CD4-positive, alpha-beta T cell treated with Interleukin-10 for 1 hour (primary cell): ENCODE data around the gene TNIK.
"Not testable (repeated sequence)": the region's sequence is repeated elsewhere in the genome, so short reads cannot be mapped to it uniquely, and the experiment has no call there.

Experiments used
- DNase-seq: peaks from one replicate; pipeline ENCODE4 v3.0.0-alpha.2; 2020

TNIK gene

DNA sequence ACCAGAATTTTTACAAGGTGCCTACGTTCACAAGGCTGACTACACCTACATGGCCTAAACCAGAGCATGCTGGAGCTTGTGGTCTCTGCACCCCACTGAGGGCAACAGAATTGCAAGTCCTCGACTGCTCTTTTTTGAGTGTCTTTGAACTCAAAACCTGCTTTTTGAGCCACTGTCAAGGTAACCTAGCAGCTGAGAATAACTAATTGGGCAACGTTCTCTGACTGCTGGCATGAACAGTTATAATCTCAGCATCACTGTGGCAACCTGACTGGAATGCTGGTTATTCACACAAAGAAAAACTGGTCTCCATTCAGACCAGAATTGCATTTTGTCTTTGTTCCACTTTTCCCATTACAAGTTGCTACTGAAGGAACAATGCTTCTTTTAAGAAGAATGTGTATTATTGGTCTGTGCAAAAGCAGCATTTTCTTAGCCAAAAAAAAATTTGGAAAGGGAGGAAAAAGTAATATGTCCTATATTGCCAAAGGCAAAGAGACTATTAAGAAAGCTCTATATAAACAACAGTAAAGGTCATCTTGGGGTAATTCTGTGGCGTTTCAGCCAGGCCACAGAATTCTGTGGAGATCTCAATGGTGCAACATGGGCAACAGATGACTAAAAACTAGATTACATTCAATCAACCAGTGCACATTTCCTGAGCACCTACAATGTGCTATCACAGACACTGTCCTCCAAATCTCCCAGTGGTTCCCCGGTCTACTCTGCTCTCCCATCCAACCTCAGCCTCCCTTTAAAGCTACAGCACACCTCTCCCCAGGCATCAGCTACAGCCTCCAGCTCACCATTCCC lies 76.8 kb downstream of the TNIK start:
- DNase-seq, result no peak

DNA sequence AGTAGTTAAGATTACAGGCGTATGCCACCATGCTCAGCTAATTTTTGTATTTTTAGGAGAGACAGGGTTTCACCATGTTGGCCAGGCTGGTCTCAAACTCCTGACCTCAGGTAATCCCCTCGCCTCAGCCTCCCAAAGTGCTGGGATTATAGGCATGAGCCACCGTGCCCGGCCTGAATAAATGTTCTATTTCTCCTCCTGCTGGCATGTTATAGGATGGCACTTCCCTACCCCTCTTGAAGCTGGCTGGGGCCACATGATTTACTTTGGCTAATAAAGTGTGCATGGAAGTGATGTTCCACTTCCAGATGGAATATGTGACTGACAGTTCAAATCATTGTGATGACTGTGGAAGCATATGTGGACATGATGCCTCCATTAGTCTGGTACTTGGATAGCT lies 77.9 kb downstream of the TNIK start:
- not testable (repeated sequence) for DNase-seq

DNA sequence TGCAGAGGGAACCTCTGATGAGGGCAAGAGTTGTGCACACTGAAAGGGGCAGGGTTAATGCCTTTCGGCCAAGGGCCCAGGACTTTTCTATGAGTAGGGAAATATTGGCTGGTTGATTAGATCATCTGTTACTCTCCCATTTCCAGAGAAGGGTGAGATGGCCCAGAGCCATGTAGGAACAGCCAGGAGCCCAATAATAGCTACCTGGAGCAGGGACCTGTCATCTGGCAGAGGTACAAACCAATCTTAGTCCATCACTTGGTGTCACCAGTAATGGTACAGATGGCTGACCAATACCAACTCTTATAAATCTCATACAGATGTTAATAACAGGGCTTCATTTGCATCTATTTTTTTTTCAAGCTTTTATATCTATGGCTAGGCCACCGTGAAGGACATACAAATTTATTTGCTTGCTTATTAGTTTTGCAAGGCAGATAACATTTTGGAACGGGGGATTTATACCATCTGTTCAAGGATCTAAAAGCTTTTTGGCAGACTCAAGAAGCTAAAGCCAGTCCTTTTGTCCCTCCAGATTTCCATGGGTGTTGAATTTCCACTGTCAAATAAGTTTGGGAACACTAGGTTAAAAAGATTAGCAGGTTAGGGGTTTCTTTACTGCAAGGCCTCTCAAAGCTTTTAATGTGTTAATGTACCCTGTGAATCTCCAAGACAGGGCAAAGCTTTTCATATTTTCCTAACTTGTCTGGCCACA lies 79.3 kb downstream of the TNIK start:
- DNase-seq, result no peak

DNA sequence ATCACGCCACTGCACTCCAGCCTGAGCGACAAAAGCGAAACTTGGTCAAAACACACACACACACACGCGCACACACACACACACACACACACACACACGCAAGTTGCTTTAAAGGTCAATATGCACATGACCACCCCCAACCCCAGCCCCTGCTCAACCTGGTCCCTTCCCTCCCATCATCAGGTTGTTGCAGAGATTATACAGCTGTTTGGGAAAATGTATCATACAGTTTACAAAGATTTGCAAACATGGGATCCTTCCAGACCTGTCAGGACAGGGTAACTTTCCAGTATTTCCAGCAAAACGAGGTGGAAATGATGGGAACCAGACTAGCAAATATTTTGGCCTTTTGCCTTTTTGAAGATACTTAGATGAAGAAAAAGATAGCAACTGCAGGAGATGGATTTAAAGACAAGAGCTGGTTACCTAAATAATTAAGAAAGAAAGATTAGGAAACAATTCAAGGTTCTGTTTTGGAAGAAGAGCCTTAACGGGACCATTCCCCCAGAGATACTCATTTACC lies 80.2 kb downstream of the TNIK start:
- DNase-seq, result no peak

DNA sequence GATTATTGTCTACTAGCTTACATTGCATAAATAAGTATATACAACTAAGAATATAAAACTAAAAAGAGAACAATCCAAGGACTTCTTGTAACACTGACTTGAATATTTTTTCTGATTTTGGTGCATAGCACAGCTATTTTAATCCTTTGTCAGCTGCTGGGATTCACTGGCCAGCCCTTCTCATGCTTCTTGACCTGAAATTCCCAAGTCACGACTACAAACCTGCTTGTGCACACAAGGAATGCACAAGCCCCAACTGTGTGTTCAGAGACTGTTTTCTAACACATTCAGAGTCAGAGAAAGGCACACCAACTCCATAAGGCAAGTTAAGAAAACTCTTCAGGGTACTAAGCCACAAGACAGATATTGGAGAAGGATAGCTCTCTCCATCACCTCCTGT lies 80.9 kb downstream of the TNIK start:
- DNase-seq, result no peak

DNA sequence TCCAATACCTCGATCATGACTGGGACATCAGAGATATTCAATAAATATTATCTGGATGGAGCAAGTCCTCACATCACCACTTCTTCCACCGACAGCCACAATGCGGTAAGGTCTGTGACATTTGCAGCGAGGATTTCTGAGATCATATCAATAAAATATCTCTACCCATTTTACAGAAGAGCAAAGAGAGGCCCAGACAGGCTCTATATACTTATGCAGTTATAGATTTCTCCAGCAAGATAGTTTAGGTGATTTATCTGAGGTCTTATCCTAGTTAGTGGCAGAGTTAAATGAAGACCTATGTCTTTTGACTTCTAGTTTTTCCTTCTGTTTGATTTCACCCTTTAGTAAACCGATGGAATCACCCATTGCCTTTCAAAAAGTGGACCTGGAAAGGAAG lies 81.6 kb downstream of the TNIK start:
- no peak for DNase-seq

DNA sequence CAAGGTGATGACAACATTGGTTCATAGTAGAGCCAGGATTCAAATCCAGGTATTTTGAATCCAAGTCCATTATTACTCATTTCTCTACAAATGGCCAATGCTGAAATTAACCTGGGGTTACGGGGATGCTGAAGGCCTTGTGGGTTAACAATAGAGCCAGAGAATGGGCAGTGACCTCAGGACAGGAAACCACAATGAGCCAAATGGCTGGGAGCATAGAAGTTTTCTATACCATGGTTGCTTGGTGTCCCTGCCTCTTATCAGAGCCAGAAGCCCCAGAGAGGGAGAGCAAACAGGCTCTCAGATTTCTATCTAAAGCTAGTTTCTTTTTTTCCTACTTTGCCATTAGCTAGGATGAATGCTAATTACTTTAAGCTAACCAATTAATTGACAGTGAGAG lies 82.3 kb downstream of the TNIK start:
- DNase-seq, result no peak

DNA sequence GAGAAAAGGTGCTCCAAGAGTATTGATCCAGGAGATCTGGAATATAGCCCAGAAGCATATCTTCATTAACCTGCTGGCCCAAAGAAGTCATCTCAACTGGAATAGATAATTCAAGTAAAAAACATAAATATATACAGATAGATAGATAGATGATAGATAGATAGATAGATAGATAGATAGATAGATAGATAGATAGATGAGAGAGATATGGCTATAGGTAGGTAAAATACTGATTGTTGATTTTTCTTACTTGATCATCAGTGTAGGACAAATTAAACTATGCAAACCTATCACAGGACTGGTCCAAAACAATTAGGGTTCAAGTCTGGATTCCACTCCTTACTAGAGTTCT lies 83.6 kb downstream of the TNIK start:
- no peak for DNase-seq

DNA sequence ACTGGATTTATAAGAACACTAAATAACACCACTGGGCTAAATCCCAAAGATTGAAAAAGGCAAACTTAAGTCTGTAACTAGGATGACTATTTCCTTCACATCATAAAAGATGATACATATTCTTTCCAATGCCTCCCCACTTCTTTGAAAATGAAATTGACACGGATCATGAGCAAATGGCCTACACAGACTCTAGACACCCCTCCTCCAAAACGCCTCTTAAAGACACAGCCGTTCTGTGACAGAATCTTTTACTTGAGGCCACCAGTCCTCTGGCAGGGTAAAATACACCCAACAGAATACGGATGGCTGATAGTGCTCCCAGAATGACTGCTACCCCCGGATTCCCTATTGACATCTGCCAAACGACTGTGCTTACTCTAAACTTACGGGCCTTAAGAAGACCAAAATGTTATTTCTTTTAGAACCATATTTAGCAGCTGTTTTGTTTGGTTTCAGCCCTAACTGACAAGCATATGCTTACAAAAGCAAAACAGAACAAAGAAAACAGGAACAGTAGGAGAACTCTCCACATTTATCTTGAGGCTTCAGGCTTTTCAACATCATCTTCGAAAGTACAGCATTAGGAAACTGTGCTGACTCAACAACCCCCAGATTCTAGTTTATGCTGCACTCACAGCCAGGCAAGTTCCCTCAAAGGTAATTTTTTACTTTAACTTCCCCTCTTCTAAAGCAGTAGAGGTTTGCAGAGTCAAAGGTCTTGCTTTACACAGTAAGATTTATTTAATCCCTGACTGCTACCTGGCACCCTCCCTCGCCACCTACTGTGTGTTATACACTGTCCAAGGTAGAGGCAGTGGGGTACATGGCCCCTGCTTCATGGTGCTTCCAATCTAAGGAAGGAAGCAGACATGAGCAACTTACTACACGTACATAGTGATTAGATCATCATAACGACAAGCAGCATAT lies 84.3 kb downstream of the TNIK start:
- DNase-seq, result no peak

DNA sequence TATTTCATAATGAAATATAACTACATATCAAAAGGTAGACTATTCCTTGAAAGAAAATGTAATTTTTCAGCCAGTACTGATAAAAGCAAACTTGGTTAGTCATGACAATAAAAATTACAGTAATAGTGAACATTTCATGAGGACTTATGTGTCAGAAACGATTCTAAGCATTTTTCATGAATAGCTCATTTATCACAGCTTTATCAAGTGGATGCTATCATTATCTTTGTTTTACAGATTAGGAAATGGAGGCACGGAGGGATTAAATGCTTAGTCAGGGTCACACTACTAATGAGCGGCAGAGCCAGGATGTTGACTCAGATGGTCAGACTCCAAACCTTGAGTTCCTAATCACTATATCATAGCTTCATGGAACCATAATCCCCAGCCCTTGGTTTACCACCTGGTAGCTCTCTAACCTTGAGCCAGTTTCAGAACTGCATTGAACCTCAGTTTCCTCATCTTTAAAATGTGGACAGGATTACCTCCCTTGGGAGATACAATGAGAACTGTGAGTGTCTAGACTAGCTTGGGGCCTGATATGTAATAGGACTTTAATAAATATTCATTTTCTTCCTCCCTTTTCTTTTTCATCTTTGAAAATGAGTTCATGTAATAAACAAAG lies 85.4 kb downstream of the TNIK start:
- no peak for DNase-seq

DNA sequence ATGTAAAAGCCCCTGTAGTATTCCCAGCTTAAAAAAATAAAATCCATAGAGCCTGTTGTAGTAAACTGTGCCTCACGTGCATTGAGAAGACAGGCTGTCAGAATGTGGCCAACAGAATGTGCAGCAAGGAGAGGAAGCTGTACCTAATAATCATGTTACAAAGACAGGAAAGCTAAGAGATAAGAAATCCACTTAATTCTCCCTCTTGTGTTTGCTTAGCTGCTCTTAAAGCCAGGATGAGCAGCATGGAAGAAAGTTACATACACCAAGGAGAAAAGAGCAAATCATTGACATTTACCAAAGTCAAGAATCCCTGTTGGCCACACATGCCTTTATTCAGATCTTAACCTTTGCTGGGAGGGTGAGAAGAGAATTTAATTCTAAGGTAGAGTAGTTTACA lies 85.9 kb downstream of the TNIK start:
- DNase-seq, result no peak

DNA sequence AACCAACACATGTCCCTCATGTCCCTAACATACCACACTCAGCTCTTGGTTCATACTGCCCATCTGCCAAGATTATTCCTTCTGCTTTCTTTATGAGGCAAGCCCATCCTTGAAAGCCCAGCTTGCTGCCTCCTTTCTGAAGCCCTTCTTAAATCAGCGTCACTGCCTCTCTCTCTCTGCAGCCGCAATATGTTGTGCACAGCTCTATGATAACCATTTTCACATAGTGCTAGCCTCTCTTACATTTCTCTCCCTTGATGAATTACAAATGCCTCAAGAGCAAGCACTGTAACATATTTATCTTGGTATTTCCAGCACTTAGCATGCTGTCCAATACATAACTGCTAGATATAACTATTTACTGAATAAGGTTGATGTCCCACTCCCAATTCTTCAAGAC lies 86.5 kb downstream of the TNIK start:
- DNase-seq, result no peak

DNA sequence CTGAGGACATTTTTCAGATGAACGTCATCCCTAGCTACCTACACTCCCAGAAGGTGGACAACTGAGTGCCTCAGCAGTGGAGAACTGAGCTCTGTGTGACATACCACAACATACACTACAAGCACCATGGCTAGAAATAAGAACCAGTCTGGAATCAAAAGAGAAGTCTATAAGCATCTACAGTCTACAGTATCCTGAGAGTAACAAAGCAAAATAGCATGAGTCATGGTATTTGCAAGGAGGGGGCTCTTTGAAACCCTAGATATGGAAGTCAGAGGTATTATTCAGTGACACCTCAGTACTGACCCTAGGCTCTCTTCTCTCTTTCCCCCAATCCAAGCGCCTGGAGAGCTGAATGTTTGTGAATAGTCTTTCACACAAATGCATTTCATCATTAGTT lies 87.5 kb downstream of the TNIK start:
- DNase-seq, result no peak

DNA sequence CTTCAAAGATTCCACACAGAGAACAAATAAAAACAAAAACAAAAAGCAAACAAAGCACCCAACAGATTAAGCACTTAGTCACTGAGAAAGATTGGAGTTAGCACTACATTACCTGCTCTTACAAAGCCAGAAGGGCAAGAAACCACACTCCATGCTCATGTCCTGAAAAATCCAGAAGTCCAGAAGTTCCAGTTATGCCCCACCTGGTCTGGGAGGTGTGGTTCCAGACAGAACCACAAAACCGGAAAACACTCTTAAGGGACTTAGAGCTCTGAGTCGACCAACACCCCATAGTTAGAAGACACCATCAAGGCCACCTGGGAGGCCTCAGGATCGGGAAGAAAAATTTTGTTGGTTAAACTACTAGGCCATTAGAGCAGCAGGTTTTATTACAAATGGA lies 88.9 kb downstream of the TNIK start:
- no peak for DNase-seq

DNA sequence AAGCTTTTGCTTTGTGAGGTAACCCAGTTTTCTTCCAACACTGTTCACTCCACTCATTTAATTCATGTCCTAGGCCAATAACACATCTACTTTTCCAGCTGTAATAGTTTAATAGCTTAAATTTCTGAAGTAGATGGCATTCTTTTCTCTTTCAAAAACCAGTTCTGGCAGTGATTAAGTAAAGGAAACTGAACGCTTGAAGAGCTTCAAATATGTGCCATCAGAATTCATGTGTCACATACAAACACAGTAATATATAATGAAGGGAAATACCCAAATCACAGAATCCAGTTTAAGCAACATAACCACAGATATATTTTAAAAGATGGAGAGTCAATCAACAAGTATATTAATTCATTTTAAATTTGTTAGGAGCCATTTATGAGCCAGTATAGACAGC lies 91.0 kb downstream of the TNIK start:
- DNase-seq, result no peak

DNA sequence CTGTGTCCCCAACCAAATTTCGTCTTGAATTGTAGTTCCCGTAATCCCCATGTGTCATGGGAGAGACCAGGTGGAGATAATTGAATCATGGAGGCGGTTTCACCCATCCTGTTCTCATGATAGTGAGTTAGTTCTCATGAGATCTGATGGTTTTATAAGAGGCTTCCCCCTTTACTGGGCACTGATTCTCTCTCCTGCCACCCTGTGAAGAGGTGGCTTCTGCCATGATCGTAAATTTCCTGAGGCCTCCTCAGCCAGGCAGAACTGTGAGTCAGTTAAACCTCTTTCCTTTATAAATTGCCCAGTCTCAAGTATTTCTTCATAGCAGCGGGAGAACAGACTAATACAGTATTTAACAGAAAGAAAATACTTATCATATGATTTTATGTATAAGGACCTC lies 93.5 kb downstream of the TNIK start:
- DNase-seq, result not testable (repeated sequence)

DNA sequence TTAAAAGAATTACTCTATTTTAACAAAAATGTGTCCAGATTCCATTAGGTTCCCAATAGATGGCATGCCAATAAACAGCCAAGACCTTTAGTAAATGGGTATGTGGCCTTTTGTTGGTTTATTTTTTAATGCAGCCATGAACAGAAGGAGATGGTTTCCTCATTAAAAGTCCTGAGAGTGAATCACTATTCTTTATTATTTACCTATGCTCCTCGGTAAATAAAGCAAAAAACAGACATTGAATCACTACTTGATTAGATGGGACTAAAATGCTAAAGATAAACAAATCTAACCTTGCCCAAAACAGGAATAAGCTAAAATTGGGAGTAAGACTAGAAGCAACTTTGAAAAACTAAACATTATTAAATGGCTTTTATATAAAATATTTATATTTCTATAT lies 94.2 kb downstream of the TNIK start:
- DNase-seq, result no peak

DNA sequence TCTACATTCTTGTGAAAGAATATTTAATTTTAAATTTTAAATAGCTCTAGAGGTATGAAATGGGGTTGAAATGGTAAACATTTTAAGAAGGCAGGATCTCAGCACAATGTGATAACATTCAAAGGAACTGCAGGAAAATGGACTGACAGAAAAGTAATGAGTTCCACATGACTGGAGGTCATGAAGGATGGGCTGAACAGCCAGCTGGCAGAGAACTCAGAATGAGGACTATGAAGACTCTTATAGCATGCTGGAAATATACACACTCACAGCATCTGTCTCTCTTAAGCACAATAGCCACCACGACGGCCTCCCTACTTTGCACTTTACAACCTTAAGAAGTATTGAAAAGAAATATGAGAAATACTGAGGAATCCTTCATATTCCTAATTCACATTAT lies 94.7 kb downstream of the TNIK start:
- DNase-seq, result no peak

DNA sequence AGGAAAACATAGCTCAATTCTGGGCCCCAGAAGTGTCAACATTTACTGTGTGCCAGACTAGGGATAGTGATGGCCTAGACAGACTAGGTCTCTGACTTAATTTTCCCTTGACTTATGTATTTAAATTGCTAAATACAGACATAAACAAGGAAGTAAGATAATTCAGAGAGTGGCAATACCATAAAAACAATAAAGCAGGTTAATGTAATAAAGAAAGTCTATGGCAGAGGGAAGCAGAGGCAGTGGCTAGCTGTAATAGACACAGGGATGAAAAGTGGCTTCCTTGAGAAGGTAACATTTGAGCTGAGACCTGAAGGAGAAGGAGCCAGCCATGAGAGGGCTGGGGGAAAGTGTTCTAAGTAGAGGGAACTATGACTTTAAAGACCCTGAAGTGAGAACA lies 95.7 kb downstream of the TNIK start:
- DNase-seq, result no peak

DNA sequence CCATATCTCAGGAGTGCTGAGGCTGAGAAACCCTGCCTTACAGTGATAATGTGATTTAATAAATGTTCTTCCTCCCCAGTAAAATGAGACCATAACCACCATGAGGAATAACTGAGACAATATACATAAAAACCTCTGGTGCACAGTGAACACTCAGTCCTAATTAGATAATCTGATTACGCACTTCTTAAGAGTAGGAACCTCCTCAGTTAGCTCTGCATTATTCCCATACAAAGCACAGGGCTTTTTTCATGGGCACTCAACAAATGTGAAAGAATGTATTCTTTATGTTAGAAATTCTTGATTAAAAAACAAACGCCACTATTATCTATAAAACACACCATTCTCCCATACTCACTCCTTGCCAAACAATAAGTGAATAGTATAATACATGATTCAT lies 97.0 kb downstream of the TNIK start:
- no peak for DNase-seq

DNA sequence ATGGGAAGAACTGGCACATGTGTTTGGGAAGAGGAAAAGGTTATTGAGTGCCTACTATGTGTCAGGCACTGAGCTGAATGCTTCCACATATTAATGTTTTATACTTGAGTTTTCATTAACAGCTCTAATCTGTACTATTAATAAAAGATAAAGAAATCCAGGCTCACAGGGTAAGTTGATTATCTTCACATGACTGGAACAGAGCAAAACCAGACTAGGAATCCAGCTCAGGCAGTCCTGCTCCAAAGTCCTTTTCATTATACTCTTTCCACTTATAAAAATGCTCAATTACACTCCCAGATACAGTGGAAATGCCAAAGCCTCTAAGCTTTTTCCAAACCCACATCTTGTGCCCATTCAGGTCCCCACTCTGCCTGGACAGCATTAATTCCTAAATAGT lies 97.6 kb downstream of the TNIK start:
- no peak for DNase-seq

DNA sequence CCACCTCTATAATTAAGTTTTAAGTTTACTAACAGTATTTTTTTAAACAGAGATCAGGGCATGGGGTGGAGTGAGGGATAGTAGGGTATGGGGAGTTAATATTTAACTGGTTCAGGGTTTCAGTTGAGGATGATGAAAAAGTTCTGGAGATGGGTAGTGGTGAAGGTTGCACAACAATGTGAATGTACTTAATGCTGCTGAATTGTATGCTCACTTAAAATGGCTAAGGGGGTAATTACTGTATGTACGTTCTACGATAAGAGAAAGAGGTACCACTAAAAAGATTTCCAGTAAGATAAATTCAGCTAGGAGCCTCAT lies 101.4 kb downstream of the TNIK start:
- DNase-seq, result no peak

DNA sequence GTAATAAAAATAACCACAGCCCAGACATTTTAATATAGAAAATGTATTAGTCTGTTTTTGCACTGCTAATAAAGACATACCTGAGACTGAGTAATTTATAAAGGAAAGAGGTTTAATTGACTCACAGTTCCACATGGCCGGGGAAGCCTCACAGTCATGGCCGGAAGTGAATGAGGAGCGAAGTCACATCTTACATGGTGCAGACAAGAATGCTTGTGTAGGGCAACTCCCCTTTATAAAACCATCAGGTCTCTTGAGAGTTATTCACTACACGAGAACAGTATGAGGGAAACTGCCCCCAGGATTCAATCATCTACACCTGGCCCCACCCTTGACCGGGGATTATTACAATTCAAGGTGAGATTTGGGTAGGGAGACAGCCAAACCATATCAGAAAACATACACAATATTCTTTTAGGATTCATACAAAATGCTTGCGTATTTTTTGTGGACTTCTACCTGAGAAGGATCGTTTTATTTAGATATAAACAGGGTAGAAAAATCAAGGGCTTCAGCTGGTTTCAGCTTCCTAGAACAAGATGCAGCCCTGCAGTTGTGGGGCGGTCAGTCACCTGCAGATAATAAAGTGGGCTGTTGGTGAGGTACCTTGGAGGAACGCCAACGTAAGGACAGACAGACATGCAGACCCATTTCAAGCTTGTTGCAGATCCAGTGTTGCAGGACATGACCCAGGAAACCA lies 101.9 kb downstream of the TNIK start:
- DNase-seq, result no peak
